C4-2B (cell line): ENCODE data around the gene STK11.

Source experiments
- CTCF ChIP-seq: fragments of 450-650 bp; conservative IDR thresholded peaks from 2 replicates; pipeline ENCODE4 v1.5.1; 2017; ENCODE audit warnings: mild to moderate bottlenecking
- ZFX ChIP-seq: fragments of 450-650 bp; IDR thresholded peaks from 2 replicates; pipeline ENCODE4 v1.6.1; 2017

GRCh38 chr19:1270854-1271527 lies 65.4 kb downstream of the STK11 start:
- no peak for TF ChIP-seq CTCF
- TF ChIP-seq ZFX: no peak
